Neural cell (in vitro differentiated cells): ENCODE results near the gene GLI2.

Experiments used
- CTCF ChIP-seq: fragments of 450-650 bp; IDR thresholded peaks from 2 replicates; pipeline ENCODE4 v1.5.1; 2014; ENCODE audit warnings: antibody characterized with exemption, mild to moderate bottlenecking, moderate library complexity; ENCODE audit not compliant: poor library complexity, severe bottlenecking
- EZH2 ChIP-seq: fragments of 200-600, 300-800 bp; shearing (Covaris generic), sonication (generic); IDR thresholded peaks from 2 replicates; pipeline ENCODE4 v1.6.1; 2014; ENCODE audit warnings: antibody characterized with exemption, low read length, borderline replicate concordance, mild to moderate bottlenecking; ENCODE audit not compliant: insufficient read depth, poor library complexity, severe bottlenecking

GRCh38 chr2:120716641-120717585 is 18.8 kb upstream of the GLI2 start:
- TF ChIP-seq CTCF, result no peak
- no peak for TF ChIP-seq EZH2
